ENCODE measurements around the gene BRIP1.
"Not testable (repeated sequence)": the region's sequence is repeated elsewhere in the genome, so short reads cannot be mapped to it uniquely, and the experiment has no call there.

BRIP1 gene

DNA sequence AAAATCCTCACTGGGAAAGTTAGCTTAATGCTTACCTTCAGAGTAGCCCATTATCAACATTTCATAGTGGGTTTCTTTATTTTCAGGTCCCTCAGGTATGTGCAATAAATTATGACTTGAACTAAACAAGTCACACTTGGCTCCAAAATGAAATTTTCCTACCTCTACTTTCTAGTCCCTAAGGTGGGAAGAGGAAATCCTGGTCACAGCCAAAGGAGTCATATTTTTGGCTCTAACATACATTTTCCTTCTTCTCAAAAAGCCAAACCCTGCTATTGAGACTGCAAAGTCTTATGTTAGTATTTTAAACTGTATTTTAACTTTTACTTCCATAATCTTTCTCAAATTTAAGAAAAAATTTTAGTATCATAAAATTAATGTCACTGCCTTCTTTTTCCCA is 128.9 kb downstream of the BRIP1 start:
- TF ChIP-seq, protein P1, sequence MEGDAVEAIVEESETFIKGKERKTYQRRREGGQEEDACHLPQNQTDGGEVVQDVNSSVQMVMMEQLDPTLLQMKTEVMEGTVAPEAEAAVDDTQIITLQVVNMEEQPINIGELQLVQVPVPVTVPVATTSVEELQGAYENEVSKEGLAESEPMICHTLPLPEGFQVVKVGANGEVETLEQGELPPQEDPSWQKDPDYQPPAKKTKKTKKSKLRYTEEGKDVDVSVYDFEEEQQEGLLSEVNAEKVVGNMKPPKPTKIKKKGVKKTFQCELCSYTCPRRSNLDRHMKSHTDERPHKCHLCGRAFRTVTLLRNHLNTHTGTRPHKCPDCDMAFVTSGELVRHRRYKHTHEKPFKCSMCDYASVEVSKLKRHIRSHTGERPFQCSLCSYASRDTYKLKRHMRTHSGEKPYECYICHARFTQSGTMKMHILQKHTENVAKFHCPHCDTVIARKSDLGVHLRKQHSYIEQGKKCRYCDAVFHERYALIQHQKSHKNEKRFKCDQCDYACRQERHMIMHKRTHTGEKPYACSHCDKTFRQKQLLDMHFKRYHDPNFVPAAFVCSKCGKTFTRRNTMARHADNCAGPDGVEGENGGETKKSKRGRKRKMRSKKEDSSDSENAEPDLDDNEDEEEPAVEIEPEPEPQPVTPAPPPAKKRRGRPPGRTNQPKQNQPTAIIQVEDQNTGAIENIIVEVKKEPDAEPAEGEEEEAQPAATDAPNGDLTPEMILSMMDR (conservative IDR thresholded peaks at IDR 0.05; ENCODE audit: low read length), result no peak

DNA sequence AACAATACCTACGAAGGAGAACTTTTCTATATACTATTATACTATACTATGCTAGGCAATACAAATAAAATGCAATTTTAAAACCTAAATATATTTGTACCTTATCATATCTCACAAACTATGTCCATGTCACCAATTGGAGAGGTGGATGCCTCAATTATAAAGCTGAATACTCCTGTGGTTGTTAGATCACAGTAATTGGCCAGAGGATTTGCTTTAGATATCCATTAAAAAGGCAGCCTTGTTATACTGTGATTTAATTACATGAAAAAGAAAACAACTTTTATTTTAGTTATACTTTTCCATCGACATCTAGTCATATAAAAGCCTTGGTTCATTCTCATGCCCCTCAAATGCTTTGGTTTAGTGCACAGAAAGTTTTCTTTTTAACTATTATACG is 129.3 kb downstream of the BRIP1 start:
- TF ChIP-seq, protein P1 (conservative IDR thresholded peaks at IDR 0.05; ENCODE audit: low read length), result no peak
- no peak overlapping the region for H3K4me3 ChIP-seq (ENCODE audit: low read length)
- DNase-seq (ENCODE audit: low read depth), result no peak

More for the DNA sequence above, 128.9 kb downstream of the BRIP1 start:
- H3K4me3 ChIP-seq (ENCODE audit: low read length), result no peak overlapping the region
- no peak for DNase-seq (ENCODE audit: low read depth)

DNA sequence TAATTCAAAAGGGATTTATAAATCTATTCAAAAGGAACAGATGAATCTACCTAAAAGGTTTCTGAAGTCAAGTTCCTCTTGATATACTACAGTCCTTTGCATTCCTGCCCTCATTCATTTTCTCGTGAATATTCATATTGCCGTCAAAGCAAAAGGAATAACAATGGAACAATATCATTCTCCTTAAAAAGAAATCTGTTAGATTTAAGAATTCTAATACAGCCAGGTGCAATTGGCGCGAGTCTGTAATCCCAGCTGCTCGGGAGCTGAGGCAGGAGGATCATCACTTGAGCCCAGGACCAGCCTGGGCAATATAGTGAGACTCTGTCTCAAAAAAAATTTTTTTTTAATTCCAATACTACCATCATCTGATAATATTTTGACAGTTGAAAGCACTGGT is 130.3 kb downstream of the BRIP1 start:
- no peak overlapping the region for H3K4me3 ChIP-seq (ENCODE audit: low read length)
- DNase-seq (ENCODE audit: low read depth), result no peak
- TF ChIP-seq, protein P1 (conservative IDR thresholded peaks at IDR 0.05; ENCODE audit: low read length), result no peak

DNA sequence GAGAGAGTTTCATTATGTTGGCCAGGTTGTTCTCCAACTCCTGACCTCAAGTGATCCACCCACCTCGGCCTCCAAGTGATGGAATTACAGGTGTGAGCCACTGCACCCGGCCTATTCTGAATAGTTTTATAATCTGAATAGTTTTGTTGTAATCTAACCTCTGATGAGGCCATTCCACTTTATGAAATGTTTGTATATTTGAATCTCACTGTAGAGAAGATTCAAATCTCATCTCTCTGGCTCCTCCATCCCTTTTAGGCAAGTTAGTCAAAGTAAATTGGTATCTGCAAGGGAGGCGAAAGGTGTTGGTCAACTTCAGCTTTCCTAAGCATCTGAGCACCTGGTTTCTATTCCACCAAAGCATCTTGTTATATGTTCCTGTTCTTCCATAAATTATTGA is 131.2 kb downstream of the BRIP1 start:
- TF ChIP-seq, protein P1 (conservative IDR thresholded peaks at IDR 0.05; ENCODE audit: low read length), result no peak
- no peak for DNase-seq (ENCODE audit: low read depth)
- no peak overlapping the region for H3K4me3 ChIP-seq (ENCODE audit: low read length)

DNA sequence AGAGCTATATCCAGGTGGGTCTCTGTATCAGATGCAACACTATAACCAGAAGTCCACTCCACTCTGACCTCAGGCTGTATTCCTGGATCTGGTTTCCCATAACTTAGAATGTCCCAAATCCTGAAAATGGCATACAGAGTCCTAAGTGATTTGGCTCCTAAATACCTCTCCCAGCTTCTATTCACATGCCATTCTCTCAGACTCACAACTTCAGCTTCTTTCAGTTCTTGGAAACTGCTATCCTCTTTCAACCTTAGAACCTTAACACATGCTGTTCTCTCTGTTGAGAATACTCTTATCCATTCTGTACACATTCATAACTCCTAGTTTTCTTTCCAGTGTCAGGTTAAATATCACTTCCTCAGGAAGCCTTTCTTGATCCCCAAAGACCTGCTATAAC is 132.0 kb downstream of the BRIP1 start:
- peak; percentile 6 for DNase-seq (ENCODE audit: low read depth)
- H3K4me3 ChIP-seq (ENCODE audit: low read length), result no peak overlapping the region
- TF ChIP-seq, protein P1 (conservative IDR thresholded peaks at IDR 0.05; ENCODE audit: low read length), result no peak

DNA sequence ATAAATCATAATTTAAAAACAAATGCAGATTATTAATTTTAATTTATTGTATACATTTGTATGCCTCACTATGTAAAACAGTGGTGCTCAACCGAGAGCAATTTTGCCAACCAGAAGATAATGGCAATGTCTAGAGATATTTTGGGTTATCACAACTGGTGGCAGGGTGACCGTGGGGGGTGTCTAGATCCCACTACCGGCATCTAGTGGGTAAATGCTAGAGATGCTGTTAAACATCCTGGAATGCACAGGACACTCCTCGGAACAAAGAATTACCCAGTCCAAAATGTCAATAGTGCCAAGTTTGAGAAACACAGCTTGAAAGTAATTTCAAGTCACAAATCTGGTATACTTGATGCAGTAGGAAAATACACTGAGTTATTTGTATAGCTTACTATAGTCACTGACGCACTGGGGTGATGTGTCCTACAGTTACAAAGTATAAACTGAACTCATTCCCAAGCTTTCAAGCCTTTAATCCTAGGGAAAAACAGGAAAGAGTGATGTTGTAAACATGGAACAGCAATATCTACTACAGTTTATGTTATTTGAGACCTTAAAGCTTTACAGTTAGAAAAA is 133.5 kb downstream of the BRIP1 start:
- no peak overlapping the region for H3K4me3 ChIP-seq (ENCODE audit: low read length)
- TF ChIP-seq, protein P1 (conservative IDR thresholded peaks at IDR 0.05; ENCODE audit: low read length), result no peak
- DNase-seq (ENCODE audit: low read depth), result no peak

DNA sequence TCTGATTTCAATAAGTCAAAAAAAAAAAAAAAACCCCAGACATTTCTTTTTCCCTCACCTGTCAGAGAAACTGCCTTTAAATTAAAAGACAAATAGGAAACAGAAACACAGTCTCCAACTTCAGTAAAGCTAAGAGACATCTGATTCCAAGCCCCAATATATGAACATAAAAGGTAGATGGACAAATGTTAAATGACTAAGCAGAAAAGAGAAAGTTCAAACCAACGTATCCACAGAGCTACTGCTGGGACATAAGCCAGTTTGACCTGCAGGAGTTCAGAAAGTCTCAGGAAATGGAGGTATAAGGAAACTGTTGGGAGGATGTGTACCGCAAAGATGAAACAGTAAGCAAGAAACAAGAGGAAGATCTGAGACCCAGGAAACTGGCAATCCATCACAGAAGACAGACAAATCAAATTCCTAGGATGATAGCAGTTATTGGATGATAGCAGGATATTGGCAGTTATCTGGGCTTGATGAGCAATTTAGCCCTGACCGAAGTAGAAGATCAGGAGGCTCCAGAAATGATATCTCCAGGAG is 135.0 kb downstream of the BRIP1 start:
- TF ChIP-seq, protein P1 (conservative IDR thresholded peaks at IDR 0.05; ENCODE audit: low read length), result no peak
- no peak overlapping the region for H3K4me3 ChIP-seq (ENCODE audit: low read length)
- no peak for DNase-seq (ENCODE audit: low read depth)

DNA sequence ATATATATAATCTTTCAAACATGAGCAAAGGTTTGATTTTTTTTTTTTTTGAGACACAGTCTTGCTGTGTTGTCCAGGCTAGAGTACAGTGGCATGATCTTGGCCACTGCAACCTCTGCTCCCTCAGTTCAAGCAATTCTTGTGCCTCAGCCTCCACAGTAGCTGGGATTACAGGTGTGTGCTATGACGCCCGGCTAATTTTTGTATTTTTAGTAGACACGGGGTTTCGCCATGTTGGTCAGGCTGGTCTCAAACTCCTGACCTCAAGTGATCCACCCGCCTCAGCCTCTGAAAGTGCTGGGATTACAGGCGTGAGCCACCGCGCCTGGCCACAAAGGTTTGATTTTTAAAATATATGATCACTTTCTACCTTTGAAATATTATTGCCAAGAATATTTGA is 135.5 kb downstream of the BRIP1 start:
- DNase-seq (ENCODE audit: low read depth); H3K4me3 ChIP-seq (ENCODE audit: low read length): not testable (repeated sequence)
